ENCODE results near the gene FASTK.
A peak's percentile ranks its signal among the peaks of the same experiment; 100 is the strongest.
"Not testable (repeated sequence)": the region's sequence is repeated elsewhere in the genome, so short reads cannot be mapped to it uniquely, and the experiment has no call there.

FASTK gene

DNA sequence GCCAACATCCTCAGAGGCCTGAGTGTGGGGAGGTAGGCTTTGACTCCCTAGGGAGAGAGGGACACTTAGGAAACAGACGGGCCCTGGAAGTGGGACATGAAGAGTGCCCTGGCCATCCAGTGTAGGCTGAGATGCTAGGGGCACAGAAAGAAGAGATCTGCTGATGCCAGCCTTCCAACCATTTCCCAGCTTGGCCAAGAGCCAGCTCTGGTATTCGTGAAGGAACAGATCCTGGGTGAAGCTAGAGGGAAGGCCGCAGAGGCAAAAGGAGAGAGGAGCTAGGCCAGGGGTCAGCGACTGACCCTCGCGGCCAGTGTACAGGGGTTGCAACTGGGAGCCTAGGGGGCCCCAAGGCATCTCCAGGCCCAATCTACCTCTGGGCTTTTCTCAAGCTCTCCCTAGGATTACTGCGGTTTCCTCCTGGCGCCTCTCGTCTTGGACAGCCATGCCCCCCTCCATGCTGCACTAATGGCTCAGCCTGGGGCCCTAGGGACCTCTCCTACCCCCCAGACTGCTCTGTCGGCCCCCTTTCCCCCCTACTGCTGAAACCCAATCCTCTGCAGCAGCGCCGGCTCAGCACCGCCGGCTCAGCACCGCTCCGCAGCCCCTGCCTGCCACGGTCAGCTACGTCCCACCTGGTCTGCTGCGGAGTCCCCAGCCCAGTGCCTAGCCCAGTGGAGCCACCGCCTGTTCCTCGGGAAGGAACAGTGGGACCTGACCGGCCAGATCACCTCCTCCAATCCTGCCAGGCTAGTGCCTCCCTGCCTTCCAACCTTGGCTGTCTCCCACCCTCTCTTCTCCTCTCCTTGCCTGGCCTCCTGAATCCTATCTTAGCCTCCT is 32.4 kb downstream of the FASTK start, which contains the start of gene ASIC3:
ASIC3 (plus strand) TSS at position 556 of the 840 bp plus-strand sequence. CDS start 355 bp downstream, outside the sequence.
- DNase-seq (ENCODE audit: low spot score) = no peak

GRCh38 chr7:151046603-151047573 is 33.7 kb downstream of the FASTK start:
- no peak for DNase-seq (ENCODE audit: low spot score)

GRCh38 chr7:151045967-151046366 is 34.6 kb downstream of the FASTK start:
- DNase-seq (ENCODE audit: low spot score) = no peak

GRCh38 chr7:151045262-151045661 is 35.3 kb downstream of the FASTK start:
- no peak for DNase-seq (ENCODE audit: low spot score)

GRCh38 chr7:151043959-151044358 is 36.6 kb downstream of the FASTK start:
- DNase-seq (ENCODE audit: low spot score) = no peak

DNA sequence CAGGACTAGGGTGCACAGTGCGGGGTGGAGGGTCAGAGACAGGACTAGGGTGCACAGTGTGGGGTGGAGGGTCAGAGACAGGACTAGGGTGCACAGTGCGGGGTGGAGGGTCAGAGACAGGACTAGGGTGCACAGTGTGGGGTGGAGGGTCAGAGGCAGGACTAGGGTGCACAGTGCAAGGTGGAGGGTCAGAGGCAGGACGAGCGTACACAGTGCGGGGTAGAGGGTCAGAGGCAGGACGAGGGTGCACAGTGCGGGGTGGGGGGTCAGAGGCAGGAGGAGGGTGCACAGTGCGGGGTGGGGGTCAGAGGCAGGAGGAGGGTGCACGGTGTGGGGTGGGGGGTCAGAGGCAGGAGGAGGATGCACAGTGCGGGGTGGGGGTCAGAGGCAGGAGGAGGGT is 37.2 kb downstream of the FASTK start:
- DNase-seq (ENCODE audit: low spot score) = not testable (repeated sequence)

- DNase-seq (ENCODE audit: low spot score) = no peak
These were observed 39.8 kb downstream of the FASTK start for GRCh38 chr7:151040616-151041375.

GRCh38 chr7:151039850-151040548 is 40.6 kb downstream of the FASTK start:
- no peak for DNase-seq (ENCODE audit: low spot score)

DNA sequence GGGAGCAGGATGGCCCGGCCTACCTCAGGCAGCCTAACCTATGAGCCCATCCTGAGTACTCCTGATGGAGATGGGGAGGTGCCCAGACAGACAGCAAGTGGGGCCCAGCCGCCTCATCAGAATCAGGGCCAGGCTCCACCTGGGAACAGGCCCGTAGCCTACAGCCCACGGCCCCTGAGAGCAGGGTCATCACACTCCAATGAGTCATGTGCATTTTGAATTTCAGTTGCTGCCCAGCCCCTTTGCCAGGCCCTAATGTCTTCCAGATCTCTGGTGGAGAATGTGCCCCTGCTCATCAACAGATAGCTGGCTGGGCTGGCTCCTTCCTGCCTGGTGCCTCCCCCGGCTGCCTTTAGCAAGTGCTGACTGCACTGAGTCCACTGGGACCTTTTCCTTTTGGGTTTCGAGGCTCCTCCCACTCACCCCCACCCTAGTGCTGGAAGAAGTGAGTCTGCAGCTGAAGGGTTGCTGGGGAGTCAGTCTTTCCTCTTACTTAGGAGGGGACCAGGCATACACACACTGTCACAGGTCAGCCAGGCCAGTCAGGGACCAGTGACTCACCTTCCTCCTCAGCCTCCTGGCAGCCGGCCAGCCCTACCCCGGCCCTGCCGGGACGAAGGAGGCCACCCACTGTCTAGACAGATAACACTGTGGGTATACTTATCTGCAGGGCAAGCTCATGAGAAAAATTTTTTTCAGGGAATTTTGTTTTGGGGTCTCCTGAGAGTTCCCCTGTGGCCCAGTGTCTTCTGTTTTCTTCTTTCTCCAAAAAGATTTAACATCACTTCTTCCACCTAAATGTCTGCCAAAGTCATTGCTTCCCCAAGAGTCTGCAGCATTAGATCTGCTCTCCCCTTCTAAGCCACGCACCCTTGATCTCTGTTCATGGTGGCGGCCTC is 41.4 kb downstream of the FASTK start:
- DNase-seq (ENCODE audit: low spot score) = peak; percentile 70

- no peak for DNase-seq (ENCODE audit: low spot score)
These were observed 44.7 kb downstream of the FASTK start for GRCh38 chr7:151035902-151036301.

GRCh38 chr7:151035026-151035717 is 45.4 kb downstream of the FASTK start:
- no peak for DNase-seq (ENCODE audit: low spot score)

- DNase-seq (ENCODE audit: low spot score) = no peak
These were observed 46.1 kb downstream of the FASTK start for GRCh38 chr7:151034312-151035025.

GRCh38 chr7:151033864-151034249 is 46.8 kb downstream of the FASTK start:
- DNase-seq (ENCODE audit: low spot score) = no peak

DNA sequence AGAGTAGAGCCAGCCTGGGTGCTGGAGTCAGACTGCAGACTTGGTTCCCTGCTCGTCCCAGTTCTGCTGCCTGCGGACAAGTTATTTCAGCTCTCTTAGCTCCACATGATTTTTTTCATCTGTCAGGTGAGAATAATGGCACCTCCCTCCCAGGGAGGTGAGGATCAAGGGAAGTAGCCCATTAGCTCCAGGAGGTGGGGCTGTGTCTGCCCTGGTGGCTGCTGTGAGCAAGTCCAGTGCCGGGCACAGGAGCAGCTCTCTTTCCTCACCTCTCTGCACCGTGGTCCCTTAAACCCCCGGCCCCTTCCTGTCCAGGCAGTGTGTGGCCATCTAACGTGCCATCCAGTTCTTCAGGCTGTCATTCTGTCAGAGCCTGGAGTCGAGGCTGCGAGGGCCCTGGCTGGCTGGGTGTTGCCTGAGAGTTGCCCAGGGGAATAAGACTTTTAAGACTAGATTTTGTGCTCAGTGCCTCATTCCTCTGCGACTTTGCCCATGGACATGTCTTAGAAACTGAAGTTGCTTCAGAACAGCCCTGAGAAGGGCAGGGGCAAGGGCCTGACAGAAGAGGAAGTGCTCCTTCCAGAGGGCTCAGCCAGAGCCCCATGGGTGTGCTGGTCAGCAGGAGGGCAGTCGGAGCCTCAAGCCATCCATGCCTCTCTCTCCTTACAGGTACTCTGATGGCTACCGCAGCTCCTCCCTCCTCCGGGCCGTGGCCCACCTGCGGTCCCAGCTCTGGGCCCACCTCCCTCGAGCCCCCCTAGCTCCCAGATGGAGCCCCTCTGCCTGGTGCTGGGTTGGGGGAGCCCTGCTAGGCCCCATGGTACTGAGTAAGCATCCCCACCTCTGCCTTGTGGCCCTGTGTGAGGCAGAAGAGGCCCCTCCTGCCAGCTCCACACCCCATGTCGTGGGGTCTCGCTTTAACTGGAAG is 47.4 kb downstream of the FASTK start:
- DNase-seq (ENCODE audit: low spot score) = no peak

DNA sequence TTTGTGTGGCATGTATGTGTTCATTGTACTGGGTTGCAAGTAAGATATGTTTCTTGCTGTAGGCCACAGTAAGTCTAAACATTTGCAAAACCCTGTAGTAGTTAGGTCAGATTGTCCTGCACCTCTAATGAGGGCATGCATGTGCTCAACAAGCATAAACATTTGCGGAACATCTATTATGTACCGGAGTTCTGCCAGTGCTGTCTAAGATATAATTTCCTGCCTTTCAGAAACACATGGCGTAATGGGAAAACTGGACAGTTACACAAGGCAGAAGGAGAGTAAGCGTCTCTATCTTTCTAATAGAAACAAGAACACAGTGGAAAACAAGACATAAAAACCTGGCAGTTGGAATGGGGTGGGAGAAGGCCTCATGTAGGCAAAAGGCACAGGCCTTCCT is 49.6 kb downstream of the FASTK start:
- DNase-seq (ENCODE audit: low spot score) = no peak

- DNase-seq (ENCODE audit: low spot score) = no peak
These were observed 51.6 kb downstream of the FASTK start for GRCh38 chr7:151028948-151029501.

GRCh38 chr7:151028131-151028947 is 52.3 kb downstream of the FASTK start, which contains the start of gene ABCB8:
TSS of gene ABCB8 (plus strand) at chr7:151028450. CDS start at chr7:151028516, 66 bp downstream.
- DNase-seq (ENCODE audit: low spot score) = peak; percentile 100

All from HuH-7.5 (cell line).